HG03108 (cell line): Measurements from ENCODE around the gene ITPA.
"Not testable (repeated sequence)": the region's sequence is repeated elsewhere in the genome, so short reads cannot be mapped to it uniquely, and the experiment has no call there.

Experiments used
- ATAC-seq: cut with Tn5 transposase; IDR thresholded peaks from one replicate; pipeline ENCODE4 v1.9.1; 2021; ENCODE audit warnings: moderate library complexity; ENCODE audit not compliant: unreplicated experiment

The ITPA gene

DNA sequence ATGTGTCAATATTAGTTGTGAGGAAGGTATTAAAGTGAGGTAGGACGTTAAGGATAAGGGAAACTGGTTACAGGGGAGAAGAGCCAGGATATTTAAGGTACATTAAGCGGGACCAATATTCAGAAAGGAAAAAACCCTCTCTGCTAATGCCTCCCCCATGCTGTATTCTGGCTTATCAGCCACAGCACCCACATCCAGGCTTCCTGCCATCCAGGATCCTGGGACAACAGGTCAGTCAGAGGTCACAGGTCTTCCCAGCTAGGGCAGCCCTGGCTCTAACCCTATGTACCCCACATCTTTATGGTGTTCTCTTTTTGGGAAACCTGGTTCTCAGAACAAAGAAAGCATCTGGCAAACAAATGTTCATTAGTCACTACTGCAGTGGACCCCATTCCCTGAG is 10.1 kb upstream of the ITPA start:
- ATAC-seq: no peak

DNA sequence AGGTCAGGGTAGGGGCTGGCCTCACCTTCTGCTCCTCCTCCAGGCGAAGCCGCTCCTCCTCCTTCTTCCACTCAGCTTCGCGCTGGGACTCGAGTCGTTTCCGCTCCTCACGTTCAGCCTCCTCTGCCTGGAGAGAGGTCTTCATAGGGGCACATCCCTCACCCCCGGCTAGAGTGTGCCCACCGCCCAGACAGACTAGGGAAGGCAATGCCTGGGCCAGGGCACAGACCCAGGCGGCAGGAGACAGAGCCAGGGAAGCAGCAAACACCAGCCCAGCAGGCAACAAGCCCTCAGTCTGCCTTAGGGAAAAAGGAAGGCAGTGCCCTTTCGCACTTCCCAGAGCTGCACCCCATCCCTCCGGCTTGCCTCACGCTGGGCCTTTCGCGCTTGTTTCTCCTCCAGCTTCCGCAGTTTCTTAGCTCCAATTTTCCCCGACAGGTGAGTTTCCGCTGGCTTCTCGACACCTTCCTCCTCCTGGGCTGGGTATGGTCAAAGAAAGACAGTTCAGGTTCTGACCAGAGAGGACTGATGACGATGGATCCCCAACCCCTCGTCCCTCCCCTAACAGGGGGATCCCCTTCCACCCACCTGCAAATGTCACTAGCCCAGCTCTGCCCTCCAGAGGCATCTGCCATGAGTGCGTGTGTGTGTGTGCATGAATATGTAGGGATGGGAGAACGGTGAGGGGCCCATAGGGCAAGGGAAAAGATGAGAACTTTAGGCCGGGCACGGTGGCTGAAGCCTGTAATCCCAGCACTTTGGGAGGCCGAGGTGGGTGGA is 9.1 kb upstream of the ITPA start:
- ATAC-seq: no peak

DNA sequence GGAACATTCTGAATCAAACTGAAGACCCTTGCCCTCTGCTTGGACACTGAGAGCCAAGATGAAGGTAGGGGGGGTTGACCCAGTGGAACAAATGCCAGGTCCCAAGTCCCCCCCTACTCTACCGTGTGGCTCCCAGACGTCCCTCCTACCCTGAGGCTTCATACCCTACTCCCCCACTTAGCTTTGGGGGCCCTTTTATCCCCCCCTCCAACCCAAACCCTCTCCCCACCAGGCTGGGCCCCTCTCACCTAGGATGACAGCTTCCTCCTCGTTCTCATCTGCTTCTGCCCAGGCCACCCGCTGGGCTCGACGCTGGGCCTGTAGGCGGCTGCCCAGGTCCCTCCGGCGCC is 6.4 kb upstream of the ITPA start:
- no peak for ATAC-seq

DNA sequence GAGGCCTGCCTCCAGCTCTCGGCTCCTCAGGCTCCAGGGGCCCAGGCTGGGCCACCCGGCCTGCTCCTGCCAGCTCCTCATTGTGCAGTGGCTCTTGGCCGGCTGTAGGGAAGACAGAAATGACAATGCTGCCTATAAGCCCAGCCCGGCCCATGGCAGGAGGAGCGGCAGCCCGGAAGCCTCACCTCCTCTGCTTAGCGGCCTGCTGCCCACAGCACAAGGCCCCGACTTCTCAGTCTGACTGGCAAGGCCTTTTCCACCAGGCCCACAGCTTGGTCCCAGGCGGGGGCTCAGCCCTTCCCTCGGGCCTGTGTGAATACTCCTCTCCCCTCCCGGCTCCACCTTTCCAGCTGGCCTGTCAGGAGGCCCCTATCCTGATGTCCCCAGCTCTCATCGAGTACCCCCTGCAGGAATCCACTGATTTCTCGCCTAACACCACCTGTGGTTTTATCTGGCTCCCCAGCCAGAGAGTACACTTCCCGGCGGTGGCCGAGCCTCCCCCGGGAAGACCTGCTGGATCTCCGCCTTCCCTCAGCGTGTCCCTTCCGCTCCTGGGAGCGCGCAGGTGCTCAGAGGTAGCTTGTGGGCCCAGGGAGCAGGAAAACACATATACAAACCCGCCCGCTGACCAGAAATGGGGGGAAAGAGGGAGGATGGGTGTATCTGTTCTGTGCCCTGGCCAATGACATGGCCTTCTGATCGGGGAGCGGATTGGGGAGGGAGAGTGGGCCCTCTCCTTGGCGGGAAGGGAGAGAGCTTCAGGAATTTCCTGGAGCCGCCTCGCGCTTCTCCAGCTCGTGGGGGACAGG is 5.8 kb upstream of the ITPA start:
- ATAC-seq: peak; percentile 2

DNA sequence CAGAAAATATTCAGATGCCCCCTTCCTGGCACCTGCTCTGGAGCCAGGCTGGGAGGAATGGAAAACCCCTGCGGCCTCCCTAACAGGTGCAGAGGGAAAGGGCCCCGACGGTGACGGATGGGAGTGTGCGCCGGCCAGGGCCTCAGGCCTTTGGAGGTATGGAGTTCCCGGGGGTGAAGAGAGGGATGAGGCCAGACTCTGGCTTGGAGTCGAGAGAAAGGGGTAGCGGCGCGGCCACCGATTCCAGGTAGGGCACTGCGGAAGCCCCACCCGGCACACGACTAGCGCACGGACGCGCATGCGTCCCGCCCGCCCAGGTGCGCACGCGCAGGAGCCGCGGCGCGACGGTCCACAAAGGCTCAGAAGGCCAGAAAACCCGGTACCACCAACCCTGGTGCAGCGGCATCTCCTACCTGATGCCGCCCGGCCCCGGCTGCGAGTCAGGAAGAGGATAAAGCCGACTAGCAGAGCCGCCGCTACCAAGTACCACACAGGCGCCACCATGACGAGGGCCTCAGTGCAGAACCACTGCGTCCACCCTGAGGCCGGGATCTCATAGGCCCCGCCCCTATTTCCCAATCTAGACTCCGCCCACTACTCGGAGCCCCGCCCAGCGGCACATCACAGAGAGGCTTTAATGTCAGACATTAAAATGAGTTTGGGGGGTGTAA is 5.0 kb upstream of the ITPA start, which contains the start of gene DDRGK1:
Gene DDRGK1 (minus strand): TSS at position 559 of the 671 bp plus-strand sequence. CDS start 55 bp downstream, at position 504.
- ATAC-seq: peak; percentile 78

DNA sequence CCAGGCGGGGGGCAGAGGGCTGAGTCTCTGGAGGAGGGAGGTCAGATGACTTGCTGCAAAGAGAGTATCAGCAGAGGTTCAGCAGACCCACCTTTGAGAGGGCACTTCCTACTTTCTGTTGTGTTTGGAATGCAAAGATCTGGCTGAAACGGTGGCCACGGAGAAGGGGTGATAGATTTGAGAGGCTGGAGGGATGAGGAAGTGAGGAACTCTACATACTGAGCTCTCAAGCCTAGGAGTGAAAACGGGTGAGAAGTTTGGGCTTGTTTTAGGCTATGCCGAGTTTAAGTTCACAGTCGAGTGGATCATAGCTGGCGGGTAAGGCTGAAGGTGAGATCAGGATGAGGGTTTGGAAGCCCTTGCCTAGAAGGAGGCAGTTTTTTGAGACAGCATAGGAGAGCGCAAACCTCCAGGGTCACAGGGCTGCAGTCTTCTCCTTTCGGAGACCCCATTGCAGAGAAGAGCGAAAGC is 477 bp upstream of the ITPA start:
- ATAC-seq: no peak

DNA sequence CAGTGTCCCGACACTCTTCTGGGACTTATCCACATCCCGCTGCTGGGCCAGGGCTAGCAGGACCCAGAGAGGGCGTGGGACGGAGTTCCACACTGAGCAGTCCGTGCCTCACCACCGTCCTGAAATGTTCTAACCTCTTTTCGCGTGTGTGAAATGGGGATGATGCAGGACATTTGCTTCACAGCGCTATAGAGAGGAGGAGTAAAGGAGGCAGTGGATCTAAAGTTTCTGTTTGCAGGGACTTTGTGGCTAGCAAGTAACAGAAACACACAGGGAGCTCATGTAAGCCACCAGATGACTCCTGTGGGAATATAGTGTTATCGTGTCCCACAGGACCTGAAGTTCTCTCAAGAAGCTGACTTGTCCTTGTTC is 634 bp downstream of the ITPA start:
- ATAC-seq: no peak

DNA sequence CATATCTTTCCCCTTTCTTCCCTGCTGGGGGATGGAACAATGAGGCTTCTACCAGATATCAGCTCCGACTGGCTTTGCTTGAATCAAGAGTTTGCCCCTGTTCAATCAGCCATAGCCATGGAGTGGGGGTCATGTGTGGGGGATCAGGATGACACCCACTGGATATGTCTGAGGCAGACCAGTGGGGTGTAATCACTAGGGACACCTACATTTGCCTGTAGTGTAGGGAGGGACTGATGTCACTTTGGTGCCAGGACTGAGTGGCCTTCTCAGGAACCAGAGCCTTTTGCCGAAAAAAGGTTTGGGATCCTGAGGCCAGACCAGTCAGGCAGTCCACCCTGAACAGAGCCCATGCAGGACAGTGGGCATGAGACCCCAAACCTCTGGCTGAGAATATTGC is 1.0 kb downstream of the ITPA start:
- no peak for ATAC-seq

DNA sequence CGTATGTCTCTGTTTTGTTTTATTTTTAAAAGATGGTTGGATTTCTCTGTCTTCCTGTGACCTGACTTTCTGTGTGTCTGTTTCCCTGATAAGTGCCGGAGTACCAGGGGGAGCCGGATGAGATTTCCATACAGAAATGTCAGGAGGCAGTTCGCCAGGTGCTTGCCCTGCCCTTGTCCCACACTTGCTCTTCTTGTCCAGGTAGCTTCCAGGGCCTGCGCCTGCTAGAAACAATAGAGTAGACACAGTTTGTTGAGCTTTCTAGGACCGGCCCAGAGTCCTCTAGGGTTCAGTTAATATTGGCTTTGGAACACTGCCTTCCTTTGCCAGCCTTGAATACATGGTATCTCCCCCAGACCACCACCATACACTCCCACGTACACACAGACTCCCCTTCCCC is 3.9 kb downstream of the ITPA start:
- ATAC-seq: no peak

DNA sequence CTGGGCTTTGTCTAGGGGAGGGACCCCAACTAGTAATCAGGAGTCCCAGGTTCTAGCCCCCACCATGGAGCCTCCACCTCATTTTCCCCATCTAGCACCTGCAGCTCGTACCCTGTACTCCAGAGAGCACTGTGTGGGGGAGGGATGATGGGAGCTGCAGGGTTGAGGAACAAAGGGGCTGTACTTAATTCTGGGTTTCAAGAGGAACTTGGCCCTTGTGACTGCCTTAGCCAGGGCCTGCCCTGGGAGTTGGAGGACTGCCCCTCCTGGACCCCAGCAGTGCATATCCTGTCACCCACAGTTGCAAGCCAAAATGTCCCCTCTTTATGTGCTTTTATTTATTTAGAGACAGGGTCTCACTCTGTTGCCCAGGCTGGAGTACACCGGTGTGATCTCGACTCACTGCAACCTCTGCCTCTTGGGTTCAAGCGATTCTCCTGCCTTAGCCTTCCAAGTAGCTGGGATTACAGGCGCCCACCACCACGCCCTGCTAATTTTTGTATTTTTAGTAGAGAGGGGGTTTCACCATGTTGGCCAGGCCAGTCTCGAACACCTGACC is 6.1 kb downstream of the ITPA start:
- ATAC-seq: not testable (repeated sequence)

DNA sequence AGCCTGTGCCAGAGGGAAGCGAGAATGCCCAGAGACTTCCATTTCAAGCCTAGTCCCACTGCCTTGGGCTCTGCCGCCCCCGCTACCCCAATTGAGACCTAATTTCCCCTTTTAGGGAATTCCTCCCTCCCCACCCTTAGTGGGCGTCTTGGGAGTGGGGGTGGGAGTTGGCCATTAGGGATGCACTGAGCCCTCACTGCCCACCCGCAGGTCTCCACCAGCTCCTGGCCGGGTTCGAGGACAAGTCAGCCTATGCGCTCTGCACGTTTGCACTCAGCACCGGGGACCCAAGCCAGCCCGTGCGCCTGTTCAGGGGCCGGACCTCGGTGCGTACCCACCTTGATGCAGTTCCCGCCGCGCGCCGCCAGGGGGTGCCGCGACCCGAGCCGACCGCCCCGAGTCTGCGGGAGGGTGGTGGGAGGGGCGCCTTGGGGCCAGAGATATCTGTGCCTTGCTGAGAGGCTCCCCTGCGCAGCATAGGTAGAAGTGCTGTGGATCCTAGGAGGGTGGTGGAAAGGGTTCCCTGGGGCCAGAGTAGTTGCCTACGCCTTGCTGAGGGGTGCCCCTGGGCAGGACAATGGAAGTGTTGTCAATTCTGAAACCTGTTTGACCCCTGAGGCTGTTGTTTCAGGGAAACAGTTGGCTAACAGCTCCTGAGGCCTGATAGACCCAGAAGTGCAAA is 9.2 kb downstream of the ITPA start:
- ATAC-seq: no peak

DNA sequence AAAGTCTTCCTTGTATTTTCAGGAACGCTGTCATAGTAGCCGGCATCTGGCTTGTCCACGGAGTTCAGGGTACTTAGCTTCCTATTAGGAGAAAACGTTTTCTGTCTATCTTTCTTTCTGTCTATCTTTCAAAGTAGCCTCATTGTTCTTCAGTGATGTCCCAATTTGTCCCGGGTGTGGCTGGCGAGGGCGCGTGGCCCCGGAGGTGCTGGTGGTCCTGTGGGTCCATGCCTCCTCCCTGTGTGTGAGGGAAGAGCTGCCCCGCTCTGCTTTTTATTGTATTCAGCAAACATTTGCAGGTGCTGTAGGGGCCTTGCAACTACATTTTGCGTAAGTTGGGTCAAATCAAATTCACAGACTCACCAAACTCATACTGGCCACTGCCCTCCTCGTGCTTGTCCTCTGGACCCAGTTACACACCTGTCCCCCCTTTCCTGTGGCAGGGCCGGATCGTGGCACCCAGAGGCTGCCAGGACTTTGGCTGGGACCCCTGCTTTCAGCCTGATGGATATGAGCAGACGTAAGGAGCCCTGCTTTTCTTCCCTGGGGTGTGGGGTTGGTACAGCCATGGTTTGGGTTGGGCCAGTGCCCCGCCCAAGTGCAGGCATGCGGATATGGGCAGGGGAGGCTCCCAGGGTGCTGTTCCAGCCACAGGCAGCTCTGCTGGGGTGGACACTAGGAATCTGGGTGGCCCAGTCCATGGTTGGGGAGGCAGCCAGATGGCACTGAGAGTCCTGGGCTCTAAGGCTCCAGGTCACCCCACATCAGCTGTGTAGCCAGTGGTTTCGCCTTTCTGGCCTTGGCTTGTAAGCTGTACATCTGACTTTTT is 12.3 kb downstream of the ITPA start:
- no peak for ATAC-seq

DNA sequence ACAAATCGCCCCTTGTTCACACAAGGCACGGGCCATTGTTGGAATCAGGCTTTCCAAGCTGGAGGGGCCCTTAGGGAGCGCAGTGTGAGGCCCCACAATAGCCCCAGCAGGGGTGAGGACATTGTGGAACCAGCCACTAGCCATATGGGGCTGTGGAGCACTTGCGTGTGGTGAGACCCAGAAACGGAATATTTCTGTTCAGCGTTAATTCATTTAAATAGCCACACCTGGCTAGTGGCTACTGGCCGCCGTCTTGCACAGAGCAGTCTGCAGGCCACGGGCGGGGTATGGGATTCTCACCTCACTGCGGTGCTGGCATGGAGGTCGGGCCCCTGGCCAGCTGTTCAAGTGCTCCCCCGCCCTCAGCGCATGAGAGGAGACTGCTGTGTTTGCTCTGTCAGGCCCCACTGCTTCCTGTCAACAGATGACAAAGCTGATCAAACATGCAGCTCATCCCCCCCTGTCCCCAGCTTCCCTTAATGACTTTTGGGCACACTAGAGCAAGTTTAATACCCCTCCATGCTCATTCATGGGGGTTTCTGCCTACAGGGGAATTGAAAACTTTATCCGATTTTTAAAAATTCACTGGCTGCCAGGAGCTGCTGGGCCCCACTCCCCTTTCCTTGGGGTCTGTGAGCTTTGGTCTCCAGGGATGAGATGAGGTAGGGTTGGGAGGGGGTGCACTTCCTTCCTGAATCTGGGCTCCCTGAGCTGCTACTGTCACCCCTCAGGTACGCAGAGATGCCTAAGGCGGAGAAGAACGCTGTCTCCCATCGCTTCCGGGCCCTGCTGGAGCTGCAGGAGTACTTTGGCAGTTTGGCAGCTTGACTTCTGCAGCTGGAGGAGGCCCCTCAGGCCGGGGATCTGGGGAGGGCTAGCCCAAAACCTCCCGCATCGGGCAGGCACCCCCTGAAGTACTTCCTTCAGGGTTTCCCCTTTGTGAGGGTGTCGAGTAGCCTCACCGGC is 13.6 kb downstream of the ITPA start:
- ATAC-seq: no peak

DNA sequence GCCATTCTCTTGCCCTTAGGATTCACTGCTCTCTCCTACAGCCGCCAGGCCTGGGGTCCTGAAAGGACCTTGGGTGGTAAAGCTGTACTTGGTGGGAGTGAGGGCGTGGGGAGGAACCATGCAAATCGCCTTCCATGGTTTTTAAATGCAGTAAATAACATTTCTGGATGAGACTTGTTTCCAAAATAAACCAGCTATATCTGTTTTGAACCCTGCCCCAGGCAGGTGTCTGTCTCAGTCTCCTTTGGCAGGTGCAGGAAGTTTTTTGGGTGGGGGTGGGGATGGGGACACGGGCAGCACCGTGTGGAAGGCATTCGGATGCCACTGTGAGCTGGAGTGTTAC is 14.3 kb downstream of the ITPA start:
- no peak for ATAC-seq

DNA sequence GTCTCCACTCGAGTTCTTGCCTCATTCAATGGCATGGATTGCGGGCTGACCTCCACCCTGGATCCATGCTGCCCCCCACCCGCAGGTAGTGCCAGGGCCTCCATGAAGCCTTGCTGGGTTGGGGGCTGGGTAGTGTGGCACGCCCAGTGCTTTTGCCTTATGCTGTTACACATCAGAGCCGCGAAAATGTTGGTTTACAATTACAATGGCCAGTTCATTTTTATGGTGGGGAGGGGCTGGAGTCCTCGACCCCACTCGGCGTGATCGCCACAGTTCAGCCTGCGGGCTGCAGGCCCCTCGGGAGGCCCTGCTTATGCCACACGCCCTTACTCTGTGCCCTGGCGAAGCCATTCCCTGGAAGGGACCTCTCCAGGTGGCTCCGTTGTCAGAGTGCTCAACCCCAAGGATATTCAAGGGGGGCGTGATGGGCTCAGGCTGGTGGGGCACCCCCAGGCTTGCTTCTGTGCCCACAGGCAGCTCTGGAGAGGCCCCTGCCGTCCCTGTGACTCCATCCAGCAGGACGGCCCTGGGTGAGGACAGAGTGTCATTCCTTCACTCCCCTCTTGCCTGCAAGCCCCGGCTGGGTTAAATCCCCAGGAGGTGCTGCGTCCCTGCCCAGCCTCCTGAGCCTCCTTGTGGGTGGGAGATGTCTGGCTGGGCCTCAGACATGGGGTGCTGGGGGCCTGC is 14.8 kb downstream of the ITPA start:
- ATAC-seq: no peak

DNA sequence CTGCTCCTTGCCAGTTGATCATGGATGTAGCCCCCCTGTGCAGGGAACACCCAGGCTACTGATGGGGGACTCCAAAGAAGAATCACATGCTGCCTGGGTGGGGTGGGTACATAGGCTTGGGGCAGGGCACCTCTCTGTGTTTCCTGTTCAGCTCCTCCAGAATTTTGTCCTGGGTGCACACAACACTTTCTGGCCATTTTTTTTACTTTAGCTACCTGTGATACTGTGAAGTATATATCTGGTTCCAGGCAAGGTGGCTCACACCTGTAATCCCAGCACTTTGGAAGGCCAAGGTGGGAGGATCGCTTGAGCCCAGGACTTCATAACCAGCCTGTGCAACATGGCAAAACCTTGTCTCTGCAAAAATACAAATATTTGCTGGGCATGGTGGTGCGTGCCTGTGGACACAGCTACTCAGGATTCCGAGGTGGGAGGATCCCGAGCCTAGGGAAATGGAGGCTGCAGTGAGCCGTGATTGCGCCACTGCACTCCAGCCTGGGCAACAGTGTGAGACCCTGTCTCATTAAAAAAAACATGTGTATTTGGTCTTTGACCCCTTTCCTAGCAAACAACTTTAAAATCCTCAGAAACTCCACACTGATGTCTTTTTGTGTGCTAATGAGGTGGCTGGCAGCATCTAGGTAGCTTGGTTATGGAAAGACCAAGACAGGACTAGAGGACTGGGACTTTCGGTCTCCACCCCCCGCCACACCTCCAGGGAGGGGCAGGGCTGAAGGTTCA is 15.6 kb downstream of the ITPA start:
- ATAC-seq: no peak

DNA sequence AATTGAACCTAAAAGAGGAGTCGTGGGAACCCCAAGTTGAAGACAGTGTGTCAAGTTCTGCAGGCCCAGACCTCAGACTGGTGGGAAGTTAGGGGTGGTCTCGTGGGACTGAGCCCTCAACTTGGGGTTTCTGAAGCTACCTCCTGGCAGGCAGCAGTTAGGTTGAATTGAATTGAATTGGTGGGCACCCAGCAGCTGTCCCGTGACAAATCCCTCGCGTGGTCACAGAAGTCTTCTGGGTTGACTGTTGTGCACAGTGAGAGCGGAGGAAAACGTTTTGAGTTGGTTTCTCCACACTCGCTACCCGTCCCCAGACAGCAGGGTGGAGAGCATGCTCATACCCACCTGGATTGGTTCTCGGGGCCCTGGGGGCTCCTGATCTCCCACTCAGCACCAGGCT is 16.8 kb downstream of the ITPA start:
- no peak for ATAC-seq

DNA sequence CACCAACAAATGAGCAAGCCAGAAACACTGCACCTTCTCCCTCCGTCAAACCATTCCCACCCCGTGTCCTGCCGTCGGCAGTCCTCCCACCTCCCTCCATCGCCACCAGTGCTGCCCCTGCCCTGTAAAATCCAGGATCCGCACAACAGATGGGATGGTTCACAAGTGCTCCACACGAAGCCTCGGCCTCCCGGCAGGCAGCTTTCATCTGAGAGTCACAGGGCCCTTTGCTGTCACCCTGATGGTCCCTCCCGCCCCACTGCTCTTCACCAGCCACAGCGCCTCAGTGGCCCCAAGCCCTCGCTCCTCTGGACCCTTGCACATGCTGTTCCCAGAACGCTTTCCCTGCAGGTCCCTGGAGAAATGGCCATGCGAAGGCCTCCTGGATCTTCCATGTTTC is 17.6 kb downstream of the ITPA start:
- ATAC-seq: no peak
